ENCODE data around the gene GTF2A2.

GRCh38 chr15:59699810-59700431 is 42.6 kb upstream of the GTF2A2 start:
- TF ChIP-seq CTCF (IDR thresholded peaks at IDR 0.05) (no peak), POLR2A (IDR thresholded peaks at IDR 0.05) (no peak), POLR2AphosphoS5 (IDR thresholded peaks at IDR 0.05) (no peak), EP300 (IDR thresholded peaks at IDR 0.05) (no peak)

All from sigmoid colon (tissue), 4 donors.